ENCODE results near the gene ADCY6.
A peak's percentile ranks its signal among the peaks of the same experiment; 100 is the strongest.

- TF ChIP-seq CTCF (conservative IDR thresholded peaks at IDR 0.05; ENCODE audit: low read length) (0 out of 2 replicates have a peak, but pooled peaks have one; percentile 8), EZH2phosphoT487 (IDR thresholded peaks at IDR 0.05; ENCODE audit: borderline replicate concordance, low read depth, low read length) (no peak)
These were observed 71.6 kb downstream of the ADCY6 start for GRCh38 chr12:48717252-48717695.
